GM23248 (cell line): ENCODE results near the gene TTC24. TPM values are rescaled to one million over a fixed set of nuclear protein-coding genes. Genes with fewer than 3 reads are reported as not detected.
"Not testable (repeated sequence)": the region's sequence is repeated elsewhere in the genome, so short reads cannot be mapped to it uniquely, and the experiment has no call there.

Experiments used
- DNase-seq: peaks from one replicate; pipeline ENCODE4 v3.0.0-alpha.2; 2015
- H2AFZ ChIP-seq: fragments of 200-600 bp; sonication (generic); 2 replicates; pipeline ENCODE4 v1.6.1; 2016; ENCODE audit warnings: antibody characterized with exemption
- H3F3A ChIP-seq: fragments of 200-600 bp; sonication (generic); 2 replicates; pipeline ENCODE4 v1.6.1; 2016; ENCODE audit warnings: mild to moderate bottlenecking, antibody characterized with exemption, mixed run types; ENCODE audit not compliant: insufficient read depth
- H3K27ac ChIP-seq: fragments of 200-600 bp; sonication (generic); 2 replicates; pipeline ENCODE4 v1.5.1; 2016; ENCODE audit warnings: mild to moderate bottlenecking
- H3K27me3 ChIP-seq: fragments of 200-600 bp; sonication (generic); replicated peaks from 2 replicates; pipeline ENCODE4 v1.6.1; 2016; ENCODE audit warnings: mild to moderate bottlenecking; ENCODE audit not compliant: insufficient read depth
- H3K36me3 ChIP-seq: fragments of 200-600 bp; sonication (generic); 2 replicates; pipeline ENCODE4 v1.6.1; 2016; ENCODE audit warnings: low read depth, mild to moderate bottlenecking
- H3K4me1 ChIP-seq: fragments of 200-600 bp; sonication (generic); 2 replicates; pipeline ENCODE4 v1.6.1; 2016; ENCODE audit warnings: mild to moderate bottlenecking; ENCODE audit not compliant: insufficient read depth
- H3K4me2 ChIP-seq: fragments of 200-600 bp; sonication (generic); one replicate; pipeline ENCODE4 v1.6.1; 2016; ENCODE audit warnings: mild to moderate bottlenecking; ENCODE audit not compliant: unreplicated experiment
- H3K4me3 ChIP-seq: fragments of 200-600 bp; sonication (generic); 2 replicates; pipeline ENCODE4 v1.5.1; 2016; ENCODE audit warnings: mild to moderate bottlenecking
- H3K79me2 ChIP-seq: fragments of 200-600 bp; sonication (generic); 2 replicates; pipeline ENCODE4 v1.6.1; 2016; ENCODE audit warnings: mild to moderate bottlenecking; ENCODE audit not compliant: insufficient read depth
- H3K9ac ChIP-seq: fragments of 200-600 bp; sonication (generic); 2 replicates; pipeline ENCODE4 v1.6.1; 2016; ENCODE audit warnings: mild to moderate bottlenecking
- H3K9me2 ChIP-seq: fragments of 200-600 bp; sonication (generic); 2 replicates; pipeline ENCODE4 v1.6.1; 2016; ENCODE audit warnings: mixed run types, mild to moderate bottlenecking, moderate library complexity; ENCODE audit not compliant: insufficient read depth
- H3K9me3 ChIP-seq: fragments of 200-600 bp; sonication (generic); one replicate; pipeline ENCODE4 v1.6.1; 2017; ENCODE audit warnings: low read depth
- H4K20me1 ChIP-seq: fragments of 200-600 bp; sonication (generic); 2 replicates; pipeline ENCODE4 v1.6.0; 2016; ENCODE audit not compliant: insufficient read depth
- EZH2 ChIP-seq: fragments of 200-600 bp; sonication (generic); IDR thresholded peaks from 2 replicates; pipeline ENCODE4 v1.6.1; 2018; ENCODE audit warnings: antibody characterized with exemption, mild to moderate bottlenecking; ENCODE audit not compliant: insufficient read depth, poor library complexity, severe bottlenecking
- EZH2phosphoT487 ChIP-seq: fragments of 200-600 bp; sonication (generic); IDR thresholded peaks from 2 replicates; pipeline ENCODE4 v1.6.1; 2018; ENCODE audit warnings: antibody characterized with exemption, moderate library complexity, mild to moderate bottlenecking, low read depth; ENCODE audit not compliant: insufficient read depth
- WGBS, 2 experiments: methylation state at CpG; one replicate each; pipeline ENCODE4 v1.1.6; 2015 to 2017; ENCODE audit warnings: low lambda C conversion rate in 2 of 2, low coverage in 1 of 2; ENCODE audit errors: missing lambda C conversion rate in 2 of 2; 5-methylcytosine and 5-hydroxymethylcytosine counted together
- in situ Hi-C: fragments of 300-500 bp; cut with MboI; formaldehyde crosslinking; loops from 2 replicates; pipeline ENCODE4 v1.15.0; 2020
- polyA plus RNA-seq: library from polyadenylated mRNA; unstranded; fragments of >200 nt; fragmentation: Nextera tagmentation; extraction: Ambion mirVana; gene quantifications from 2 replicates; pipeline ENCODE4 v1.2.1, GENCODE V29; 2016
- total RNA-seq: library from RNA; depleted of rRNA; stranded (reverse); fragments of >200 nt; shearing (Covaris generic); gene quantifications from 2 replicates; pipeline ENCODE4 v1.2.3, GENCODE V29; 2014

TTC24 gene
- total and polyA plus RNA-seq, 2 experiments from 2014 or later = not detected

DNA sequence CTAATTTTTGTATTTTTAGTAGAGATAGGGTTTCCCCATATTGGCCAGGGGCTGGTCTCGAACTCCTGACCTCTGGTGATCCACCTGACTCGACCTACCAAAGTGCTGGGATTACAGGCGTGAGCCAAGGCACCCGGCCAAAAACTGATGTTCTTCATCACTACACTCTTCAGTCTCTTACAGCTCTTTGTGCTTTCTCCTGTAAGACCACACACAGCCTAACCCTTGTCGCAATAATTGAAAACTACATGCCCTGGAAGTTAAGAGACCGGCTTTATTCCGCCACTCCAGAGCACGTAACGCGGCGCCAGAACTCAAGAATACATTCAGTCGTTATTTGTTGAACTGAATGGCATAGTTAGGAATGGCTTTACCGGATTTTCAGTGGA lies 21.2 kb downstream of the TTC24 start:
- 4 to 5% methylated on average over 13 of the region's 13 CpGs for WGBS, 2 experiments
- Histone ChIP-seq H3K4me1 (peaks cover 17% of the 10 kb centered on the region), H3F3A (no peaks in the 10 kb centered on the region), H3K36me3 (no peaks in the 10 kb centered on the region), H3K79me2 (peaks cover 30% of the 10 kb centered on the region), H3K9me2 (no peaks in the 10 kb centered on the region), H3K27me3 (no peaks in the 10 kb centered on the region), H3K4me2 (peak overlapping the region; percentile 94), H4K20me1 (no peaks in the 10 kb centered on the region), H2AFZ (peak overlapping the region; percentile 99), H3K9me3 (no peaks in the 10 kb centered on the region), H3K9ac (peak overlapping the region; percentile 86), H3K27ac (peak overlapping the region; percentile 76), H3K4me3 (peak overlapping the region; percentile 93)
- no peak for TF ChIP-seq EZH2phosphoT487
- no peak for TF ChIP-seq EZH2
- in situ Hi-C loops = loop anchor here (10.0 kb wide), 1 partner anchor 216 kb away; no protein-coding TSS in a partner anchor
- DNase-seq = peak; percentile 51

DNA sequence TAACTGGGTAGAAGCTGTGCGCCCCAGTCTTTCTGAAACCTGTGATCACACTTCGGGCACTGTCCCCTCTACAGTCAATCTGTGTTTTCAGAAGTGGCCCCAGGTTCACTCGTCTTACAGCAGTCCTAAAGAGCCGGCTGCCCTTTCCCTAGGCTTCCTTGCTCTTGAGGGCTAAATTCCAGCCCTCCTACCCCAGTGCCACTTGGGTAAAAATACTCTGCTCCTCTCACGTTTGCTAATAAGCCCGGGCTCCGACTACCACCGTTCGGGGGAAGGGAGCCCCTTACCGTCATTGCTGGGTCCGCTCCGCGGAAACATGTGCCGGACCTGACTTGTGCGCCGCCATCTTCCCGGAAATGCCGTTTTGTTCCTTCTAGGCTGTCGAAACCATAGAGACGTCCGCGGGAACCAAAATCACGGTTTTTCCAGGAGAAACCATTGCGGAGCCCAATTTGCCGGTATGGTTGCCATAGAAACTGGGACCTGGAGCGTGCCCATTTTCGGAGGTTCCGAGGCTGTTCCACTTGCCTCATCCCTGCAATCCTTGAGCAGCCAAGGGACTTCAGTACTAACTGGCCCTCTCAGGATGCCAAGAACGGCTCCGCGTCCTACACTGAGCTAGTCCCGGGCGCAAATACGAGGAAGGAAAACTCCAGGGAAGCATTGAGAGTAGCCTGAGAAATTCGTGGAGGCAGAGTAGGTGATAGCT lies 21.8 kb downstream of the TTC24 start, which contains the start of gene GPATCH4:
Gene GPATCH4, minus strand, starts transcription at position 358 of the 709 bp plus-strand sequence.
- Histone ChIP-seq H3K9me3 (no peaks in the 10 kb centered on the region), H3K36me3 (no peaks in the 10 kb centered on the region), H3K4me1 (peaks cover 17% of the 10 kb centered on the region), H3F3A (no peaks in the 10 kb centered on the region), H2AFZ (peak within 1 kb of the TSS; percentile 99), H4K20me1 (no peaks in the 10 kb centered on the region), H3K4me3 (peak within 1 kb of the TSS; percentile 93), H3K79me2 (peaks cover 30% of the 10 kb centered on the region), H3K9me2 (no peaks in the 10 kb centered on the region), H3K27ac (peak within 1 kb of the TSS; percentile 76), H3K27me3 (no peaks in the 10 kb centered on the region), H3K4me2 (peak within 1 kb of the TSS; percentile 94), H3K9ac (peak within 1 kb of the TSS; percentile 86)
- TF ChIP-seq EZH2 = no peak
- TF ChIP-seq EZH2phosphoT487 = no peak
- DNase-seq = peak; percentile 98
- in situ Hi-C loops = loop anchor here (10.0 kb wide), 1 partner anchor 216 kb away; no protein-coding TSS in a partner anchor
- WGBS, 2 experiments = 1% methylated on average over 35 of the region's 35 CpGs

DNA sequence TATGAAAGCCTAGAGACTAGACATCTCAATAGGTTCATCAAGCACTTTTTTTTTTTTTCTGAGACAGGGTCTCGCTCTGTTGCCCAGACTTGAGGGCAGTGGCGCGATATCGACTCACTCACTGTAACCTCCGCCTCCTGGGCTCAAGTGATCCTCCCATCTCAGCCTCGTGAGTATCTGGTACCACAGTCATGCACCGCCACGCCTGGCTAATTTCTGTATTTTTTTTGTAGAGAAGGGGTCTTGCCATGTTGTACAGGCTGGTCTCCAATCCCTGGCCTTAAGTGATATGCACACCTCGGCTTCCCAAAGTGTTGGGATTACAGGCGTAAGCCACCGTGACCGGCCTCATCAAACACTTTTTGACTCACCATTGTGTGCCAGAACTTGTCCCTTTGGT lies 22.4 kb downstream of the TTC24 start:
- H3F3A ChIP-seq = no peaks in the 10 kb centered on the region
- H3K27me3 ChIP-seq = no peaks in the 10 kb centered on the region
- H3K4me1 ChIP-seq = peaks cover 17% of the 10 kb centered on the region
- H3K9me3 ChIP-seq = no peaks in the 10 kb centered on the region
- H2AFZ ChIP-seq = peak overlapping the region; percentile 99
- peak overlapping the region; percentile 94 for H3K4me2 ChIP-seq
- H4K20me1 ChIP-seq = no peaks in the 10 kb centered on the region
- peak overlapping the region; percentile 76 for H3K27ac ChIP-seq
- DNase-seq = no peak
- peaks cover 30% of the 10 kb centered on the region for H3K79me2 ChIP-seq
- no peaks in the 10 kb centered on the region for H3K9me2 ChIP-seq
- H3K4me3 ChIP-seq = peak overlapping the region; percentile 93
- 64% methylated on average over 12 of the region's 12 CpGs for WGBS, 2 experiments
- in situ Hi-C loops = loop anchor here (10.0 kb wide), 1 partner anchor 217 kb away; no protein-coding TSS in a partner anchor
- no peaks in the 10 kb centered on the region for H3K36me3 ChIP-seq
- TF ChIP-seq EZH2 = no peak
- no peak for TF ChIP-seq EZH2phosphoT487
- peak overlapping the region; percentile 86 for H3K9ac ChIP-seq

DNA sequence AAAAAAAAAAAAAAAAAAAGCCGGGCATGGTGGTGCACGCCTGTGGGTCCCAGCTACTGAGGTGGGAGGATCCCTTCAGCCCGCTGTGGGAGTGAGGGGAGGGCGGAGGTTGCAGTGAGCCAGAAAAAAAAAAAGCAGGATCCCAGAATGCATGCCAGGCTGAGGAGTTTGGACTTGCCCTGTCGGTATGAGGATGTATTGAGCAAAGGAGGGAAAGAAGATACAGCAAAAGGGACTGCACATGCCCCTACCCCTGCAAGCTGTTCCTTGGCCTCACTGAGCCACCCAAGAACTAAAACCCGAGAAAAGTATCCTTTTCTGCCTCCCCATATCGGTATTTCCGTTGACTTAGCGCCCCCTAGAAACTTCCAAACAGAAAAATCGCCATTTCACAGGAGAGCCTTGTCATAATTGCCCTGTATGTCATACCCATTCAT lies 23.1 kb downstream of the TTC24 start:
- H3K9ac ChIP-seq = no peak overlapping the region
- H3F3A ChIP-seq = no peaks in the 10 kb centered on the region
- no peaks in the 10 kb centered on the region for H3K36me3 ChIP-seq
- no peak overlapping the region for H3K4me3 ChIP-seq
- H4K20me1 ChIP-seq = no peaks in the 10 kb centered on the region
- peak overlapping the region; percentile 99 for H2AFZ ChIP-seq
- DNase-seq = peak; percentile 60
- H3K9me2 ChIP-seq = no peaks in the 10 kb centered on the region
- 20 to 33% methylated on average over 10 of the region's 10 CpGs for WGBS, 2 experiments
- in situ Hi-C loops = loop anchor here (10.0 kb wide), 1 partner anchor 218 kb away; no protein-coding TSS in a partner anchor
- H3K9me3 ChIP-seq = no peaks in the 10 kb centered on the region
- peaks cover 30% of the 10 kb centered on the region for H3K79me2 ChIP-seq
- TF ChIP-seq EZH2phosphoT487 (no peak), EZH2 (no peak)
- H3K27me3 ChIP-seq = no peaks in the 10 kb centered on the region
- H3K4me2 ChIP-seq = no peak overlapping the region
- H3K4me1 ChIP-seq = peaks cover 17% of the 10 kb centered on the region
- no peak overlapping the region for H3K27ac ChIP-seq

DNA sequence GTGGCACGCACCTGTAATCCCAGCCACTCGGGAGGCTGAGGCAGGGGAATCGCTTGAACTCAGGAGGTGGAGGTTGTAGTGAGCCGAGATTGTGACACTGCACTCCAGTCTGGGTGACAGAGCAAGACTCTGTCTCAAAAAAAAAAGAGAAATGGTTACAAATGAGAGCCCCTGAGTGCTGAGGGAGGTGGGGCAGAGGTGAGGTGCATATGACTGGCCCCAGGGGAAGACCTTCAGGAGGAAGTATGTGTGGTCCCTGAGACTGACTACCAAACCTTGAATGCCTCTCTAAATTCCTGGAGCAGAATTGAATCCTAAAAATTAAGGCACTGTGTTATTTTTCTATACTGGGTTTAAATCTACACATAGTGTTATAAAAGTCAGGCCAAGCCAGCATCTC lies 27.8 kb downstream of the TTC24 start:
- not testable (repeated sequence) for H2AFZ ChIP-seq, DNase-seq, H3K4me2 ChIP-seq, H3K9me3 ChIP-seq, H3F3A ChIP-seq, H3K4me1 ChIP-seq, H3K27ac ChIP-seq, H3K9me2 ChIP-seq, H3K9ac ChIP-seq, H4K20me1 ChIP-seq, H3K36me3 ChIP-seq, H3K79me2 ChIP-seq, H3K4me3 ChIP-seq, H3K27me3 ChIP-seq
- WGBS, 2 experiments = 69 to 86% methylated on average over 4 of the region's 4 CpGs
- in situ Hi-C loops = loop anchor here (10.0 kb wide), 1 partner anchor 223 kb away; no protein-coding TSS in a partner anchor
